HG02852 (cell line): ENCODE results near the gene CAMP.
A peak's percentile ranks its signal among the peaks of the same experiment; 100 is the strongest.
"Not testable (repeated sequence)": the region's sequence is repeated elsewhere in the genome, so short reads cannot be mapped to it uniquely, and the experiment has no call there.

ENCODE experiments used
- ATAC-seq: cut with Tn5 transposase; IDR thresholded peaks from one replicate; pipeline ENCODE4 v1.9.1; 2021; ENCODE audit warnings: mild to moderate bottlenecking, moderate library complexity; ENCODE audit not compliant: unreplicated experiment

CAMP gene

GRCh38 chr3:48211776-48212175 lies 11.5 kb upstream of the CAMP start:
- not testable (repeated sequence) for ATAC-seq

GRCh38 chr3:48214225-48214624 lies 9.1 kb upstream of the CAMP start:
- ATAC-seq = no peak

- no peak for ATAC-seq
Observed at GRCh38 chr3:48215019-48215418, 8.3 kb upstream of the CAMP start.

GRCh38 chr3:48215466-48215865 lies 7.8 kb upstream of the CAMP start:
- no peak for ATAC-seq

GRCh38 chr3:48215876-48216275 lies 7.4 kb upstream of the CAMP start:
- no peak for ATAC-seq

- ATAC-seq = no peak
Observed at GRCh38 chr3:48217449-48217848, 5.8 kb upstream of the CAMP start.

- ATAC-seq = no peak
Observed at GRCh38 chr3:48218537-48218936, 4.8 kb upstream of the CAMP start.

GRCh38 chr3:48219543-48219942 lies 3.8 kb upstream of the CAMP start:
- ATAC-seq = no peak

- no peak for ATAC-seq
Observed at GRCh38 chr3:48220746-48221145, 2.5 kb upstream of the CAMP start.

- no peak for ATAC-seq
Observed at GRCh38 chr3:48225587-48225986, 2.3 kb downstream of the CAMP start.

GRCh38 chr3:48226939-48227338 lies 3.6 kb downstream of the CAMP start:
- ATAC-seq = no peak

GRCh38 chr3:48232232-48232631 lies 8.9 kb downstream of the CAMP start:
- ATAC-seq = no peak

- ATAC-seq = no peak
Observed at GRCh38 chr3:48232734-48233133, 9.4 kb downstream of the CAMP start.

- ATAC-seq = no peak
Observed at GRCh38 chr3:48233542-48233941, 10.2 kb downstream of the CAMP start.

- no peak for ATAC-seq
Observed at GRCh38 chr3:48236531-48236930, 13.2 kb downstream of the CAMP start.

- no peak for ATAC-seq
Observed at GRCh38 chr3:48238531-48239085, 15.3 kb downstream of the CAMP start.

- peak; percentile 9 for ATAC-seq
Observed at GRCh38 chr3:48240000-48240963, 17.0 kb downstream of the CAMP start.

GRCh38 chr3:48241796-48242455 lies 18.6 kb downstream of the CAMP start:
- no peak for ATAC-seq

GRCh38 chr3:48243886-48244285 lies 20.6 kb downstream of the CAMP start:
- no peak for ATAC-seq

GRCh38 chr3:48244461-48244860 lies 21.2 kb downstream of the CAMP start:
- ATAC-seq = no peak

- ATAC-seq = no peak
Observed at GRCh38 chr3:48245136-48245535, 21.8 kb downstream of the CAMP start.

GRCh38 chr3:48247401-48247811 lies 24.1 kb downstream of the CAMP start:
- ATAC-seq = no peak
